Right forelimb (tissue), 1 donor: Measurements from ENCODE around the gene NAGLU.
A peak's percentile ranks its signal among the peaks of the same experiment; 100 is the strongest.
"Not testable (repeated sequence)": the region's sequence is repeated elsewhere in the genome, so short reads cannot be mapped to it uniquely, and the experiment has no call there.

Source experiments
- DNase-seq: peaks from one replicate; pipeline ENCODE4 v3.0.0-alpha.2; 2018

The NAGLU gene

DNA sequence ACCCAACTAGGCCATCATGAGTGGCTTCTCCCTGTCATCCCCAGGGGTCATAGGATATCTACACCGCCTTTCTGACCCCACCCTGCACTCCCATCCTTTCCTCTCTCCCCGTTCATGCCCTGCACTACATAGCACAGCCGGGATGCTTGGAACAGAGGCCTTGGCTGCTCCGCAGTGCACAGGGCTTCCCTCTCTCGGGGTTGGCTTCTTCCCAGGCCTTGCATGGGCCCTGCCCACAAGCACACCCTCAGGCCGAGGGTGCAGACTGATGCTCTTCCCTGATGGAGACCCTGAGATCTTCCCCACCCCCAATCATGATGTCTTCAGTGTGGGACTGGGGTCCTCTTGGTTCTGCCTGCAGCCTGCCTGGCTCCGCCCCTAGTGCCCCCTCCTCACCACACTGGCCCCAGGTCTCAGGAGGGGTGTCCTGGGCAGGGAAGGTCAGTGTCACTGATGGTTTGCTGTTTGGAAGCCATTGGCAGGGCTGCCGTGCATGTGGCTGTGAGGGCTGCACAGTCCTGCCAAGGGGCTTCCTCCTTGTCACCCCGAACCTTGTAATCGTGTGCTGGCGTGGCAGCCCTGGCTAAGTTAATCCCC, 14.3 kb upstream of the NAGLU start:
- no peak for DNase-seq

DNA sequence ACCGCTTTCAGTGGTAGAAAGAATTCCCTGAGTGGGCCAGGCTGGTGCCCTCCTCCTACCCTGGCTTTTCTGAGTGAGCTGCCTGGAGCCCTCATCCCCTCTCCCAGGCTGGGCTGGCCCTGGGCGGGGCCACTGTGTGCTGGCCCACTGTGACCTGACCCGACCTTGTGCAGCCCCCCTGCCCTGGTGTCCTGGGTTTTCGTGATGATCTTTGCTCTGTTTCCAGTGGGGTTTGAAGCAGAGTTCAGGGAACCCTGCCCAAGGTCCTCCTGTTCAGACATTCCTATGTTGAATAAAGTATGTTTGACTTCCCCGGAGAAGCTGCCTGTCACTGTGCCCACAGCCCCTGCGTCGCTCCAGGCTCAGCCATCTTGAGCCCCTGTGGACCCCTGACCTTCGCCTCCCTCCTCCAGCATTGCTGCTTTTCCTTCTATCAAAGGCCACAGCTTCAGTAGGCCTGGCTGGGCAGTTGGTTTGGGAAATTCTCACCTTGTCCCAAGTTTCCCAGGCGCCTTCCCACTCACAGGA, 13.7 kb upstream of the NAGLU start:
- no peak for DNase-seq

DNA sequence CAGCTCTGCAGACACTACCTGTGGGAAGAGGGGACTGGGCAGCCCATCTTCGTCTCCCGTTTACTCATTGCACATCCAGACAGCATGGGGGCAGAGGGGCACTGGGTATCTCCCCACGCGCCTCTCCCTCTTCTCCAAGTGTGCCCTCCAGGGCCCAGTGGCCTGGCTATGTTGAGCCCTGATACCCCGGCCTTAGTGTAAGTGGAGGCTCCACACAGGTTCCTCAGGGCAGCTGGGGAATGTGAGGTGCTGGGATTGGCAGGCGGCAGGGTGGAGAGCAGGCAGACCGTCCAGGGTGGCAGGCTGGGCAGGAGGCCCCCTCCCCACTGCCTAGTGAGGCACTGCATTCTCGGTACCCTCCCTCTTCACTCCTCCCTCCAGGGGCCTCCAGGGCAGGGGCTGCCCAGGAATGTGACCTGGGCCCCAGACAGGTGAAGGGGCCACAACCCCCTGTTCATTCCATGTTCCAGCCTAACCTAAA, 13.2 kb upstream of the NAGLU start:
- DNase-seq: no peak

DNA sequence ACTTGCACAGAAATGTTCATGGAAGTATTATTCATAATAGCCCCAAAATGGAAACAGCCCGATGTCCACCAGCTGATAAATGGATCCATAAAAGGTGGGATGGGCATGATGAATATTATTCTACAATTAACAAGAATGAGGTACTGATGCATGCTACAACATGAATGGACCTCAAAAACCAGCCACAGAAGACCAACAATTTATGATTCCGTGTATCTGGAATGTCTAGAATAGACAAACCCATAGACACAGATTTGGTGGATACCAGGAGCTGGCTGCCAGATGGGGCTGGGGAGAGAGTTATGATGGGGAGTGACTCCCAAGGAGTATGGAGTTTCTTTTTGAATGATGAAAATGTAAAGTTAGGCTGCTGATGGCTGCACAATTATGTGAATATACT, 10.8 kb upstream of the NAGLU start:
- DNase-seq: no peak

DNA sequence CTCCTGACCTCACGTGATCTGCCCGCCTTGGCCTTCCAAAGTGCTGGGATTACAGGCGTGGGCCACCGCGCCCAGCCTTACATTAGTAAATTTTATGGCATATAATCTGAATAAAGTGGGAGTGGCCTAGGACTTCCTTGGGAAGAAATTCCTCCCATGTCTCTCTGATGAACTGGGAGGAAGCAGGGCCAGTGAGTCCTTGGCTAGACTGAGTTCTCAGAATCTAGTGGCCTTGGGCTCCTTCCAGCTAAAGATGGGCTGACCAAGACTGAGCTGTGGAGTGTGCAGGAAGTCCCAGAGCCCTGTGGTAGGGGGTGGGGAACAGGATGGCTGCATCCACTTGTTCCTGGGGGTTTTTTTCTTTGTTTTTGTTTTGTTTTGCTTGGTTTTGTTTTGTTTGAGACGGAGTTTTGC, 10.0 kb upstream of the NAGLU start:
- DNase-seq: no peak

DNA sequence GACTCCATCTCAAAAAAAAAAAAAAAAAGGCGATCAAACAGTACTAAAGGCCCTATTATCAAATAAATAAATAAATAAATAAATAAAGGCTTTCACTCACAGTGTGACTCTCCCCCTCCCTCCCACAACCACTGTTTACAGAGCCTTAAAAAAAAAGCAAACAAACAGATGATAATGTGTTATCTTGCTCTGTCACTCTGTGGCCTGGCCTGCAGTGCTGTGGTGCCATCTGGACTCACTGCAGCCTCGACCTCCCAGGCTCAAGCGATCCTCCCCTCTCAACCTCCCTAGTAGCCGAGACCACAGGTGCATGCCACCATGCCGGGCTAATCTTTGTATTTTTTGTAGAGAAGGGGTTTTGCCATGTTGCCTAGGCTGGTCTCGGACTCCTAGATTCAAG, 8.1 kb upstream of the NAGLU start:
- DNase-seq: no peak

DNA sequence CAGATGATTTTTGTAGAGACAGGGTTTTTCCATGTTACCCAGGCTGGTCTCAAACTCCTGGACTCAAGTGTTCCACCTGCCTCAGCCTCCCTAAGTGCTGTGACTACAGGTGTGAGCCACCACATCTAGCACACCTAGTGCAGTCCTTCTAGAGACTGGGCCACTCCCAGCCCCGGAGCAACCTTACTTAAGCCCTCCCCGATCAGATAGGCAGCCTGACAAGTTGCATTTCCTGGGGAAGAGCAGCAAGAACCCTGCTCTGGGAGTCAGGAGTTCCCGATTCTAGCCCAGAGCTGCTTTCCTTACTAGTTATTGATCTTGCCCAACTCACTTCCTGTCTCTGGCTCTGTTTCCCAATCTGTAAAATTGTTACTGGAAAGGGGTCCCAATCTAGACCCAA, 7.0 kb upstream of the NAGLU start:
- DNase-seq: no peak

DNA sequence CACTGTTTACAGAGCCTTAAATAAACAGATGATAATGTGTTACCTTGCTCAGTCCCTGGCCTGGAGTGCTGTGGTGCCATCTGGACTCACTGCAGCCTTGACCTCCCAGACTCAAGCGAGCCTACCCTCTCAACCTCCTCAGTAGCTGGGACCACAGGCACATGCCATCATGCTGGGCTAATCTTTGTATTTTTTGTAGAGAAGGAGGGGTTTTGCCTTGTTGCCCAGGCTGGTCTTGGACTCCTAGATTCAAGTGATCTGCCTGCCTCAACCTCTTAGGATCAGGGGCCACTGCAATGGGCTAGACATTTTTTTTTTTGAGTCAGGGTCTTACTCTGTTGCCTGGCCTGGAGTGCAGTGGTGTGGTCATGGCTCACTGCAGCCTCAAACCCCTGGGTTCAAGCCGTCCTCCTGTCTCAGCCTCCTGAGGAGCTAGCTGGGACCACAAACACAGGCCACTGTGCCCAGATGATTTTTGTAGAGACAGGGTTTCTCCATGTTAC, 5.0 kb upstream of the NAGLU start:
- no peak for DNase-seq

DNA sequence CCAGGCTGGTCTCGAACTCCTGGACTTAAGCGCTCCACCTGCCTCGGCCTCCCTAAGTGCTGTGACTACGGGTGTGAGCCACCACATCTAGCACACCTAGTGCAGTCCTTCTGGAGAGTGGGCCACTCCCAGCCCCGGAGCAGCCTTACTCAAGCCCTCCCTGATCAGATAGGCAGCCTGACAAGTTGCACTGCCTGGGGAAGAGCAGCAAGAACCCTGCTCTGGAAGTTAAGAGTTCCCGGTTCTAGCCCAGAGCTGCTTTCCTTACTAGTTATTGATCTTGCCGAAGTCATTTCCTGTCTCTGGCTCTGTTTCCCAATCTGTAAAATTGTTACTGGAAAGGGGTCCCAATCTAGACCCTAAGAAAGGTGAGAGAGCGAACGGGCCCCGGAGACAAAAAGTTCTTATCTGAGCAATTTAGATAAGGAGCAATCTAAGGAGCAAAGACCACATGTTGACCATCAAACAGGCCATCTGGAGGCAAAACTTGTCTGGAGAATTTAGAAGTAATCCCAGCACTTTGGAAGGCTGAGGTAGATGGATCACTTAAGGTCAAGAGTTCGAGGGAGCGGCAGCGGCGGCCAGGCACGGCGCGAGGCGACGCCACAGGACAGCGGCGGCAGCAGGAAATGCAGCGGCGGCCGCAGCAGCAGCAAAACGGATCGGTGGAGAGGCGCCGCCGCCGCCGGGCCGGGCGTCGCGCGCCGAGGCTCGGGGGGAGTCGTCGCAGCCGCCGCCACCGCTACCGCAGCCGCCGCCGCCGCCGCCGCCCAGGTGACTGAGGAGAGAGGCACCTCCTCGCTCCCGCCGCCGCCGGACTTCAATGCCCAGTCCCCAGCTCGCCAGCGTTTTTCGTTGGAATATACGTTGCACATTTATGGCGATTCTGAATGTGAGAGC, 4.3 kb upstream of the NAGLU start:
- DNase-seq: peak; percentile 72

DNA sequence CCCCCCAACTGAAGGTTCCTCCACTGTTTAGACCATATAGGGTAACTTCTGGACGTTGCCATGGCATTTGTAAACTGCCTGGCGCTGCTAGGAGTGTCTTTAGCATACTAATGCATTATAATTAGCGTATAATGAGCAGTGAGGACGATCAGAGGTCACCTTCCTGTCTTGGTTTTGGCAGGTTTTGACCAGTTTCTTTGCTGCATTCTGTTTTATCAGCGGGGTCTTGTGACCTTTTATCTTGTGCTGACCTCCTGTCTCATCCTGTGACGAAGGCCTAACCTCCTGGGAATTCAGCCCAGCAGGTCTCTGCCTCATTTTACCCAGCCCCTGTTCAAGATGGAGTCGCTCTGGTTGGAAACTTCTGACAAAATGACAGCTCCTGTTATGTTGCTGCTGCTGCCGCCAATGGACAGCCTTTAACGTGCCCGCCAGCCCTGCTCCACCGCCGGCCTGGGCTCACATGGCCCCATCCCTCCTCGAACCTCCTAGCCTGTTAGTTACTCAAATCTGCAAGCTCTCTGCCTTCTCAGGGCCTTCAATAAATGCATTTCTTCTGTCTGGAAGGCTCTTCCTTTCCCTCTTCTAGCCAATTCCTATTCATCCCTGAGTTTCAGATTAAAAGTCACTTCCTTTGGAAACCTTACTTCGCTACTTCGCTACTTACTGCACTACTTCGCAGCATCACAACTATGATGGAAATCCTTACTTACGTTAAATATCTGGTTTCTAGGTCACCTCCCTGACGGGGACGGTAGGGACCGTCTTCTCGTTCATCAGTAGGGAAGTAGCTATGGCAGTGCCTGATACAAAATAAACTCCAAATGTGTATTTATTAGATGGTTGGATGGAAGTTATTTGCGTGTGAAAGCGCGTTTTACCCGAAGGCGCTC, 640 bp upstream of the NAGLU start:
- DNase-seq: no peak

DNA sequence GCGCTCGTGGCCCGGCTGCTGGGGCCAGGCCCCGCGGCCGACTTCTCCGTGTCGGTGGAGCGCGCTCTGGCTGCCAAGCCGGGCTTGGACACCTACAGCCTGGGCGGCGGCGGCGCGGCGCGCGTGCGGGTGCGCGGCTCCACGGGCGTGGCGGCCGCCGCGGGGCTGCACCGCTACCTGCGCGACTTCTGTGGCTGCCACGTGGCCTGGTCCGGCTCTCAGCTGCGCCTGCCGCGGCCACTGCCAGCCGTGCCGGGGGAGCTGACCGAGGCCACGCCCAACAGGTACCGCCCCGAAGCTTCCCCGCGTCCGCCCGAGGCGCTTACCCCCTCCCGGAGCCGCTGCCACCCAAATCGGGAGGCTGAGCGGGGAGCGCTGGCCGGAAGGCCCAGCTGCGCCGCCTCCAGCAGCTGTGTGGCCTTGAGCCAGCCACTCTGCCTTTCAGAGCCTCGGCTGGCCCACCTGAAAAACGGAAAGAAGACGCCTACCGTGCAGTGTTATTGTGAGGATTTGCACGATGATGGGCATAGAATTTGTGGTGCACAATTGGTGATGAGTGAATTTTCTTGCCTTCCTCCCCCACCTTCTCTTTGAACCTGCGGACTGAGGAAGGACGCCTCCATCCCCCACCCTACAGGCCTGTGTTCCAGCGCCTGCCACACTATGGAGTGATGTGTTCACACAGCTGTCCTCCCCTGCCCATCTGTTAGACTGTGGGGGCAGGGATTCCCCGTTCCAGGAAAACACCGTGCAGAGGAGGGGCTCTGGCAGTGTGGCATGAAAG, 523 bp downstream of the NAGLU start:
- DNase-seq: peak; percentile 84

DNA sequence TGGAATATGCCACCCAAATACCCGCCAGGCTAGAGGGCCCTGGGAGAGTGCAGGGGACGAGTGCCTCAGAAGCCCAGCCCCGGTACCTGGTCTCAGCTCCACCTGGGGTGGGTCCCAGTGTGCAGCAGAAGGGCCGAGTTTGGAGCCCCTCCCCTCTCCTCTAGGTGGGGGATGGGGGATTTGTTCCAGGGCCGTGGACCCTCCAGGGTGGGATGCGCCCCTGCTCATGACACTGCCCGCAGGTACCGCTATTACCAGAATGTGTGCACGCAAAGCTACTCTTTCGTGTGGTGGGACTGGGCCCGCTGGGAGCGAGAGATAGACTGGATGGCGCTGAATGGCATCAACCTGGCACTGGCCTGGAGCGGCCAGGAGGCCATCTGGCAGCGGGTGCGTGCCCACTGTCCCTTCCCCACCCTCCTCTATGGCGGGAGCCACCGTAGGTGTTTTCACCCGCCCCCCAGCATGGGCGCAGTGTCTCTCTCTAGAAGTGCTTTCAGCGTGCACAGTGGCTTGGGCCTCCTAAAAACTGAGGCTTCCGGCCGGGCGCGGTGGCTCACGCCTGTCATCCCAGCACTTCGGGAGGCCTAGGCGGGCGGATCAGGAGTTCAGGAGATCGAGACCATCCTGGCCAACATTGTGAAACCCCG, 1.2 kb downstream of the NAGLU start:
- no peak for DNase-seq

DNA sequence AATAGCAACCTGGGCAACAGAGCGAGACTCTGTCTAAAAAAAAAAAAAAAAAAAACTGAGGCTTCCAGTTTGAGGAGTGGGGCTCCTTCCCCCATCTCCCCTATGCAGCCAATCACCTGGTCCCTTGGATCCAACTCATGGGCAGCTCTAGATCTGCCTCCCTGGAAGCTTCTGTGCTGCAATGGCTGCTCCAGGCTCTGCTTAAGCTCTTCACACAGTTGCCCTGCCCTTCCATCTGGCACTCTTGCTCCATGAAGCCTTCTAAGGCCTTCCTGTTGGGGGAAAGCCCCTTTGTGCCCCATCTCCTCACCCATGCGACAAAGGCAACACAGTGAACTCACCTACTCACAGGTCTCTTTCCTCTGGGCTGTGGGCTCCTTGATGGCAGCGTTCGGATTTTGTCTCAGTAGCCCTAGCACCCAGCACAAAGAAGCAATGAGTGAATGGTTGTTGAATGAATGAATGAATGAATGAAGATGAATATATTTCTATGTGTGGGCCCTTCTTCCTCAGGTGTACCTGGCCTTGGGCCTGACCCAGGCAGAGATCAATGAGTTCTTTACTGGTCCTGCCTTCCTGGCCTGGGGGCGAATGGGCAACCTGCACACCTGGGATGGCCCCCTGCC, 1.9 kb downstream of the NAGLU start:
- no peak for DNase-seq

DNA sequence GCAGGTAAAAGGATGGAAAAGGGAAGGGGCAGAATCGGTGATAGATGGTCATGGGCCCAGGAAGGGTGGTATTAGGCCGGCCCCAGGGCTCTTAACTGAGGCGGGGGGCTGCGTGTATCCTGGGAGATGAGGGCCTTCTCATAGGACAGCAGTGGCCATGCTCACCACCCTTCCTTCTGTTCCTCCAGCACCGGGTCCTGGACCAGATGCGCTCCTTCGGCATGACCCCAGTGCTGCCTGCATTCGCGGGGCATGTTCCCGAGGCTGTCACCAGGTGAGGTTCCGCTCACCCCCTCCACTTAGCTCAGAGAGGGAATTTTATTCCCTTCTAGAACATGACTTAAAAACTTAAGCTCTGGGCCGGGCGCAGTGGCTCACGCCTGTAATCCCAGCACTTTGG, 2.4 kb downstream of the NAGLU start:
- DNase-seq: no peak

DNA sequence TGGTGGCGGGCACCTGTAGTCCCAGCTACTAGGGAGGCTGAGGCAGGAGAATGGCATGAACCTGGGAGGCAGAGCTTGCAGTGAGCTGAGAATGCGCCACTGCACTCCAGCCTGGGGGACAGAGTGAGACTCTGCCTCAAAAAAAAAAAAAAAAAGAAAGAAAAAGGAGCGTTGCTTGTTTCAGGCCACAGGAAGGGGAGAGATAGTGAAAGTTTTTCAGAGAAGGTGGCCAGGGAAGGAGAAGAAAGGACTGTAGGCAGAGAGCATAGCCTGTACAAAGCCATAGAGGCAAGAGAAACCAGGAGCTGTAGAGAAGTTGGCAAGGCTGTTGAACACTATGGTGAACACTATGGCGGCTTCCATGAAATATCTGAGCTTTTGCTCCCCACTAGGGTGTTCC, 4.5 kb downstream of the NAGLU start:
- DNase-seq: not testable (repeated sequence)

DNA sequence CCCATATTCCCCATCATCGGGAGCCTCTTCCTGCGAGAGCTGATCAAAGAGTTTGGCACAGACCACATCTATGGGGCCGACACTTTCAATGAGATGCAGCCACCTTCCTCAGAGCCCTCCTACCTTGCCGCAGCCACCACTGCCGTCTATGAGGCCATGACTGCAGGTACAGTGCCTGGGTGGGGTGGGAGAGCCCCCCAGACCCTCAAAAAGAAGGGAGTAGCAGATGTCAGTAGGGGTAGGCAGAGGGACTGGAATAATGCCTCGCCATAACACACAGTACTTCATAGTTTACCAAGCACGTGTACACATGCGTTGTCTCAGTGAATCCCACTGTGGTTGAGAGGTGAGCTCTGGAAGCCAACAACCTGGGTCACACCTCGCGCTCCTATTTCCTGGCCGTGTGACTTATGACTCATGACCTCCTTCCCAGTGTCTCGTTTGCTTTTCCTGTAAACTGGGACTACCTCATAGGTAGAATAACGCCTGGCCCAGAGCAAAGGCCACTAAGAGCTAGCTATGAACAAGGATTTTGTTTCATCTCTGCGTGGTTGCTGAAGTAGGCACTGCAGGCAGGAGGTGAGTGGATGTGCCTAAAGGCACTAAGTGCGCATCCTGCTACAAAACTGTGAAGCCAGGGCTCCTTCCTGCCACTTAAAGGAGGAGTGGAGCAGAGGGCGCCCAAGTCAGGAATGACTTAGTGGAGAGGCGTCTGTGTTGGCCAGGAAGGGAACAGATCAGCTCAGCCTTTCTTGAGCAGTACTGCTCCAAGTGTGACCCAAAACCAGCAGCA, 5.2 kb downstream of the NAGLU start:
- DNase-seq: no peak

DNA sequence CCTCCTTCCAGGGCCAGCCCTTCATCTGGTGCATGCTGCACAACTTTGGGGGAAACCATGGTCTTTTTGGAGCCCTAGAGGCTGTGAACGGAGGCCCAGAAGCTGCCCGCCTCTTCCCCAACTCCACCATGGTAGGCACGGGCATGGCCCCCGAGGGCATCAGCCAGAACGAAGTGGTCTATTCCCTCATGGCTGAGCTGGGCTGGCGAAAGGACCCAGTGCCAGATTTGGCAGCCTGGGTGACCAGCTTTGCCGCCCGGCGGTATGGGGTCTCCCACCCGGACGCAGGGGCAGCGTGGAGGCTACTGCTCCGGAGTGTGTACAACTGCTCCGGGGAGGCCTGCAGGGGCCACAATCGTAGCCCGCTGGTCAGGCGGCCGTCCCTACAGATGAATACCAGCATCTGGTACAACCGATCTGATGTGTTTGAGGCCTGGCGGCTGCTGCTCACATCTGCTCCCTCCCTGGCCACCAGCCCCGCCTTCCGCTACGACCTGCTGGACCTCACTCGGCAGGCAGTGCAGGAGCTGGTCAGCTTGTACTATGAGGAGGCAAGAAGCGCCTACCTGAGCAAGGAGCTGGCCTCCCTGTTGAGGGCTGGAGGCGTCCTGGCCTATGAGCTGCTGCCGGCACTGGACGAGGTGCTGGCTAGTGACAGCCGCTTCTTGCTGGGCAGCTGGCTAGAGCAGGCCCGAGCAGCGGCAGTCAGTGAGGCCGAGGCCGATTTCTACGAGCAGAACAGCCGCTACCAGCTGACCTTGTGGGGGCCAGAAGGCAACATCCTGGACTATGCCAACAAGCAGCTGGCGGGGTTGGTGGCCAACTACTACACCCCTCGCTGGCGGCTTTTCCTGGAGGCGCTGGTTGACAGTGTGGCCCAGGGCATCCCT, 7.4 kb downstream of the NAGLU start:
- DNase-seq: peak; percentile 64

DNA sequence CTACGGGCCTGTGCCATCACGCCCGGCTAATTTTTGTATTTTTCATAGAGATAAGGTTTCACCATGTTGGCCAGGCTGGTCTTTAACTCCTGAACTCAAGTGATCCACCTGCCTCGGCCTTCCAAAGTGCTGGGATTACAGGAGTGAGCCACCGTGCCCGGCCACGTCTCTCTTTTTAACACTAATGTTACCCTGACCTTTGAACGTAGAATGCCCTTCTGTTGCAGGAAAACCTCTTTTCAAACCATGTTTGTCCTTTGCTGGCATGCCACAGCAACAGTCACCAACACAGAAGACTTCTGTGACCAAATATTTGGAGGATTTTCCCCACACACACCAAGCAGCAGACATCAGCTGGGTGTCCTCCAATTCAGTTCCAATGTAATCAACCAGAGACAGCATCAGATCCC, 8.8 kb downstream of the NAGLU start:
- no peak for DNase-seq
